ENCODE data around the gene TOMM20.

The TOMM20 gene

DNA sequence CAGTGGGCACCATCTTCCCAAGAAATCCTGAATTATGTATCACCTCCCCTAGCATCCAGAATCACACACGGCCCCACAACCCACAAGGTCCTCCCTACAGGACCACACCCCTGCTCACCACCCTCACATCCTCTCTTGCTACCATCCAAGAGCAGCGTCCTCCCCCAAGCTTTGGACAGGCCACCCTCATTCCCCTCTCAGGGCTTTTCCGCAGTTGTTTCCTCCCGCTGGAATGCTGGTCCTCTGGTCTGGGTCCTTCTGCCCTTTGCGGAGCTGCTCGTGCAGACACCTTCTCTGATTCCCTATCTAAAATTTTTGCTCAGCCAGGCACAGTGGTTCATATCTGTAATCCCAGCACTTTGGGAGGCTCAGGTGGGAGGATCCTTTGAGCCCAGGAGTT, 56.5 kb downstream of the TOMM20 start:
- ChIA-PET CTCF (interaction anchor here (1.1 kb wide), 1 partner anchor 12 kb away, joined by 3 read pairs; no protein-coding TSS in a partner anchor), POLR2A (no interaction called here)
- TF ChIP-seq FOXA1 (IDR thresholded peaks at IDR 0.05) (no peak), SUZ12 (IDR thresholded peaks at IDR 0.05) (no peak), ARNT (IDR thresholded peaks at IDR 0.05) (no peak), FOXK2 (IDR thresholded peaks at IDR 0.05) (no peak), HDGF (IDR thresholded peaks at IDR 0.05; ENCODE audit: borderline replicate concordance) (no peak), TARDBP (IDR thresholded peaks at IDR 0.05) (no peak), LEF1 (IDR thresholded peaks at IDR 0.05; ENCODE audit: borderline replicate concordance) (no peak), L3MBTL2 (conservative IDR thresholded peaks at IDR 0.05) (no peak), ELF4 (IDR thresholded peaks at IDR 0.05) (no peak), SP1 (IDR thresholded peaks at IDR 0.05) (no peak), CTBP1 (IDR thresholded peaks at IDR 0.05; ENCODE audit: borderline replicate concordance) (no peak), NFRKB (IDR thresholded peaks at IDR 0.05) (no peak), BHLHE40 (IDR thresholded peaks at IDR 0.05; ENCODE audit: borderline replicate concordance) (no peak), FOXM1 (IDR thresholded peaks at IDR 0.05; ENCODE audit: borderline replicate concordance) (no peak), ZNF384 (IDR thresholded peaks at IDR 0.05) (no peak)
- TF ChIP-seq, protein P1, sequence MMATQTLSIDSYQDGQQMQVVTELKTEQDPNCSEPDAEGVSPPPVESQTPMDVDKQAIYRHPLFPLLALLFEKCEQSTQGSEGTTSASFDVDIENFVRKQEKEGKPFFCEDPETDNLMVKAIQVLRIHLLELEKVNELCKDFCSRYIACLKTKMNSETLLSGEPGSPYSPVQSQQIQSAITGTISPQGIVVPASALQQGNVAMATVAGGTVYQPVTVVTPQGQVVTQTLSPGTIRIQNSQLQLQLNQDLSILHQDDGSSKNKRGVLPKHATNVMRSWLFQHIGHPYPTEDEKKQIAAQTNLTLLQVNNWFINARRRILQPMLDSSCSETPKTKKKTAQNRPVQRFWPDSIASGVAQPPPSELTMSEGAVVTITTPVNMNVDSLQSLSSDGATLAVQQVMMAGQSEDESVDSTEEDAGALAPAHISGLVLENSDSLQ (IDR thresholded peaks at IDR 0.05), result no peak
- no peak for DNase-seq (ENCODE audit: extremely low spot score)

DNA sequence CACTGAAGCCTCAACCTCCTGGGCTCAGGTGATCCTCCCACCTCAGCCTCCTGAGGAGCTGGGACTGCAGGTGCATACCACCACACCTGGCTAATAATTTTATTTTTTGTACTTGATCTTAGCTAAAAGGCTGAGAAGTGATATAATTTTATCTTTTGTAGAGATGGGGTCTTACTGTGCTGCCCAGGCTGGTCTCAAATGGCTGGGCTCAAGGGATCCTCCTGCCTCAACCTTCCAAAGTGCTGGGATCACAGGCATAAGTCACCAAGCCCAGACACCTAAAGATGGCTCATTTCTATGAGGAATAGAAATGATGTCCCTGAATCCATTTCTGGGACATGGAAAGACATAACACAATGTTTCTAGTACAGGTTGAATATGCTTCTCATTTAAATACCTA, 57.8 kb downstream of the TOMM20 start:
- TF ChIP-seq, protein P1 (IDR thresholded peaks at IDR 0.05), result no peak
- TF ChIP-seq SP1 (IDR thresholded peaks at IDR 0.05), result no peak
- TF ChIP-seq FOXA1 (IDR thresholded peaks at IDR 0.05), result no peak
- no peak for TF ChIP-seq FOXM1 (IDR thresholded peaks at IDR 0.05; ENCODE audit: borderline replicate concordance)
- no peak for TF ChIP-seq SUZ12 (IDR thresholded peaks at IDR 0.05)
- TF ChIP-seq NFRKB (IDR thresholded peaks at IDR 0.05), result no peak
- TF ChIP-seq FOXK2 (IDR thresholded peaks at IDR 0.05), result no peak
- no peak for TF ChIP-seq BHLHE40 (IDR thresholded peaks at IDR 0.05; ENCODE audit: borderline replicate concordance)
- no peak for TF ChIP-seq ARNT (IDR thresholded peaks at IDR 0.05)
- no peak for TF ChIP-seq LEF1 (IDR thresholded peaks at IDR 0.05; ENCODE audit: borderline replicate concordance)
- TF ChIP-seq TARDBP (IDR thresholded peaks at IDR 0.05), result no peak
- TF ChIP-seq ZNF384 (IDR thresholded peaks at IDR 0.05), result no peak
- TF ChIP-seq CTBP1 (IDR thresholded peaks at IDR 0.05; ENCODE audit: borderline replicate concordance), result no peak
- TF ChIP-seq L3MBTL2 (conservative IDR thresholded peaks at IDR 0.05), result no peak
- no peak for TF ChIP-seq ELF4 (IDR thresholded peaks at IDR 0.05)
- POLR2A ChIA-PET, result interaction anchor here (1.4 kb wide), 2 partner anchors 113 to 434 kb away, joined by 4 read pairs; partner anchors contain the start of gene B3GALNT2
- CTCF ChIA-PET, result no interaction called here
- DNase-seq (ENCODE audit: extremely low spot score), result no peak

DNA sequence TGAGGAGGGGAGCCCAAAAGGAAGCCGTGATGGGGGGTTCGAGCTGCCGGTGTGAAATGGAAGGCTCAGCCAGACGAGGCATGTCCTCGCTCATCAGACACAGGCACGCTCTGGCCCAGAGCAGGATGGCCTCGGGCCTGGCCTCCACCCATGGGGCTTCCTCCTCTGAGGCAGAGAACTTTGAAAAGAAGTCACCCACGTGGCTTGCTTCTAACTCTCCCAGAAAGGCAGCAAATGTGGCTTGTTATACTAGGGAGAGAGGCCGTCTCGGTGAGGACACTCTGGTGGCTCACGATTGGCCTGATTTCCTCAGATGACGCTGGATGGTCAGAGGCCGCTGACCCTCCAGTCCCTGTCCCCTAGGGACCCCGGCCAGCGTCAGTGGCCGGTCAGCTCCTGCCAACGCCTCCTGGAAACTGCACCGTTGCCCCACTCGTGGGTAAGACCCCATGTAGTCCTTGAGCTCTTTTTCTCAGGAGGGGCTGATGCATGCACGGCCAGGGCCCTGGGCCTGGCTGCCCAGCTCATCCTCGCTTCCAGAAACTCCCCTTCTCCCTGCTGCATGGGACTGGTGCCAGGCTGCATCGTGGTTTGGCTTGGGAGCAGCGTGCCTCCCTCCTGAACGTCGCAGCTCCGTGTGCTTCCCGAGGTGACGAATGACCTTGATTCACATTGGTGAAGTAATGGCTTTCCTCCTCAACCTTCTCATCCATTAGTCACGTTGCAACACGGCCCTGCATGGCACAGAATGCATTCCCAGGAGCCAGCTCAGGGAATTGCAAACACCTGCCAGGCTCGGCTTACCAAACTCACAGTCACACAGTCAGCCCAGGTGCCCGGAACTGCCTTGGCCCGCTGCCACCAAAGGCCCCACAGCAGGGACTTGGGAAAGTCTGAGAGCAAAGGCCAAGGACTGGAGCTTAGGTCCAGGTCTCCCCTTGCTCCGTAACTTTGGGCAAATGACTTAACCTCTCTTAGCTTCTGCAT, 58.8 kb downstream of the TOMM20 start:
- POLR2A ChIA-PET, result interaction anchor here (1.4 kb wide), 2 partner anchors 113 to 435 kb away, joined by 4 read pairs; partner anchors contain the start of gene B3GALNT2
- TF ChIP-seq LEF1 (IDR thresholded peaks at IDR 0.05; ENCODE audit: borderline replicate concordance) (no peak), SP1 (IDR thresholded peaks at IDR 0.05) (no peak), TARDBP (IDR thresholded peaks at IDR 0.05) (no peak), ZNF384 (IDR thresholded peaks at IDR 0.05) (no peak), CTBP1 (IDR thresholded peaks at IDR 0.05; ENCODE audit: borderline replicate concordance) (no peak), SUZ12 (IDR thresholded peaks at IDR 0.05) (no peak), BHLHE40 (IDR thresholded peaks at IDR 0.05; ENCODE audit: borderline replicate concordance) (no peak), ELF4 (IDR thresholded peaks at IDR 0.05) (no peak), NFRKB (IDR thresholded peaks at IDR 0.05) (no peak), FOXA1 (IDR thresholded peaks at IDR 0.05) (no peak), ARNT (IDR thresholded peaks at IDR 0.05) (no peak), FOXM1 (IDR thresholded peaks at IDR 0.05; ENCODE audit: borderline replicate concordance) (no peak), HDGF (IDR thresholded peaks at IDR 0.05; ENCODE audit: borderline replicate concordance) (no peak), L3MBTL2 (conservative IDR thresholded peaks at IDR 0.05) (no peak)
- TF ChIP-seq, protein P1 (IDR thresholded peaks at IDR 0.05), result no peak
- CTCF ChIA-PET, result interaction anchor here (1.0 kb wide), 2 partner anchors 14 to 23 kb away, joined by 4 to 7 read pairs; no protein-coding TSS in a partner anchor
- DNase-seq (ENCODE audit: extremely low spot score), result no peak

DNA sequence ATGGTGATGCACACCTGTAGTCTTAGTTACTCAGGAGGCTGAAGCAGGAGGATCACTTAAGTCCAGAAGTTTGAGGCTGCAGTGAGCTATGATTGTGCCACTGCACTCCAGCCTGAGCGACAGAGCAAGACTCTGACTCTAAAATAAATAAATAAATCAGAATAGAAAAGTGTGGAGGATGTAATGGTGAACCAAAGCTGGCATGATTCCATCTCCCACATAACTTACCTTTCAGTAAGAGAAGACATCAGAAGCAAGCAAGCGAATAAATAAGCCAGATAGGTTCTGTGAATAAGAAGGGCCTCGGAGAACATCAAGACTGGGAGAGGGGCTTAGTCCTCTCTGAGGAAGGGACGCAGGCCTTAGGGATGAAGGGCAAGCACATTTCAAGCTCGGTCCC, 59.5 kb downstream of the TOMM20 start:
- POLR2A ChIA-PET, result no interaction called here
- CTCF ChIA-PET, result interaction anchor here (0.9 to 1.0 kb wide), 2 partner anchors 15 to 191 kb away, joined by 3 to 4 read pairs; no protein-coding TSS in a partner anchor
- DNase-seq (ENCODE audit: extremely low spot score), result no peak
- TF ChIP-seq SP1 (IDR thresholded peaks at IDR 0.05), result no peak
- TF ChIP-seq BHLHE40 (IDR thresholded peaks at IDR 0.05; ENCODE audit: borderline replicate concordance), result no peak
- no peak for TF ChIP-seq ZNF384 (IDR thresholded peaks at IDR 0.05)
- no peak for TF ChIP-seq L3MBTL2 (conservative IDR thresholded peaks at IDR 0.05)
- no peak for TF ChIP-seq ARNT (IDR thresholded peaks at IDR 0.05)
